Transverse colon (tissue), 3 donors: ENCODE data around the gene ZNF362.

ENCODE experiments used
- POLR2A ChIP-seq: fragments of 450-650 bp; IDR thresholded peaks from one replicate; pipeline ENCODE4 v1.6.1; 2016; ENCODE audit warnings: antibody characterized with exemption, mild to moderate bottlenecking, moderate library complexity
- TF ChIP-seq, protein P1 (sequence below), 5 experiments: fragments of 200-600 bp in 3 of 5; fragments of 450-650 bp in 2 of 5; sonication (generic) in 3 of 5; IDR thresholded peaks; 1 replicate in 2 of 5; 2 replicates in 3 of 5; pipeline ENCODE4 v1.5.1; 2016 to 2017; ENCODE audit warnings: antibody characterized with exemption in 5 of 5, inconsistent platforms in 3 of 5, mild to moderate bottlenecking in 2 of 5, moderate library complexity in 1 of 5

DNA sequence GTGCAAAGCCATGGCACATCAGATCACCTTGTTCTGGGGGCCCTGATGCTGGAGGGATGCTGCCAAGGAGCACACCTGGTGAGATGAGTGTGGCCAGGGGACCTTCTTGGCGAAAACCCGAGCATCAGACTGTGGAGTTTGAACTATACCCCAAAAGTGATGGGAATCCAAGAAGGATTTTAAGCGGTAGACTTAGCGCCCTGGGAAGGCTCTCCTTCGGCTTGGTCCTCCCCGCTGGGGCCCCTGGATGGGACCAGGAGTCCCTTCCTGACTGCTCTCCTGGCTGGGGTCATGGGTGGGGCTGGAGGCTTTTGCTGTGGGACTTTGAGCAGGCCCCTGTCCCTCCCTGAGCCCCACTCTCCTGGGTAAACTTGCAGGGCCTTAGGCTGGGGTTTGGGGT is 10.5 kb downstream of the ZNF362 start:
- TF ChIP-seq, protein P1, sequence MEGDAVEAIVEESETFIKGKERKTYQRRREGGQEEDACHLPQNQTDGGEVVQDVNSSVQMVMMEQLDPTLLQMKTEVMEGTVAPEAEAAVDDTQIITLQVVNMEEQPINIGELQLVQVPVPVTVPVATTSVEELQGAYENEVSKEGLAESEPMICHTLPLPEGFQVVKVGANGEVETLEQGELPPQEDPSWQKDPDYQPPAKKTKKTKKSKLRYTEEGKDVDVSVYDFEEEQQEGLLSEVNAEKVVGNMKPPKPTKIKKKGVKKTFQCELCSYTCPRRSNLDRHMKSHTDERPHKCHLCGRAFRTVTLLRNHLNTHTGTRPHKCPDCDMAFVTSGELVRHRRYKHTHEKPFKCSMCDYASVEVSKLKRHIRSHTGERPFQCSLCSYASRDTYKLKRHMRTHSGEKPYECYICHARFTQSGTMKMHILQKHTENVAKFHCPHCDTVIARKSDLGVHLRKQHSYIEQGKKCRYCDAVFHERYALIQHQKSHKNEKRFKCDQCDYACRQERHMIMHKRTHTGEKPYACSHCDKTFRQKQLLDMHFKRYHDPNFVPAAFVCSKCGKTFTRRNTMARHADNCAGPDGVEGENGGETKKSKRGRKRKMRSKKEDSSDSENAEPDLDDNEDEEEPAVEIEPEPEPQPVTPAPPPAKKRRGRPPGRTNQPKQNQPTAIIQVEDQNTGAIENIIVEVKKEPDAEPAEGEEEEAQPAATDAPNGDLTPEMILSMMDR (IDR thresholded peaks at IDR 0.05), result no peak
- TF ChIP-seq POLR2A, result no peak
